ENCODE measurements around the gene RIMKLB. TPM values are rescaled to one million over a fixed set of nuclear protein-coding genes. Genes with fewer than 3 reads are reported as not detected.

Gene RIMKLB
- total and polyA plus RNA-seq, 10 of the 15 experiments (the other 5 are each of a cell fraction or from before 2014, with no cell fraction given) = 0.15 to 0.83 (median 0.46) TPM

DNA sequence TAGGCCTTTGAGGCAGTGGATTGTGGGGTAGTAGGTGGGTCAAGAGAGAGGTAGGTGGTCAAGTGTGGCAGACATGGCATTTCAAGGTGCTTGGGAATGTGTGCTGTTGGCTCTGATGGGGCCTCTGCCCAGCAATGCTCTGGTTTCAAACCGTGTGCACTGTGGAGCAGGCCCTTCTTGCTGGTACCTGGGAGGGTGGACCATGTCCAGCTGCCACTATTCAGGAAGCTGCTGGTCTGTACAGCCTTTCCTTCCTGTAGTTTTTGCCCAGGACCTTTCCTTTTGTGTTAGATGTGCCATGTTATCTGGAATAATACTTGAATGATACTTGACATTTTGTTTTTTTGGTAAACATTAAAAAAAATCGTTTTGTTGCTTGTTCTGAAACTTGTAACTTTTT, 14.8 kb downstream of the RIMKLB start (continued):
- TF ChIP-seq ZBTB40 (IDR thresholded peaks at IDR 0.05; ENCODE audit: borderline replicate concordance) = no peak

DNA sequence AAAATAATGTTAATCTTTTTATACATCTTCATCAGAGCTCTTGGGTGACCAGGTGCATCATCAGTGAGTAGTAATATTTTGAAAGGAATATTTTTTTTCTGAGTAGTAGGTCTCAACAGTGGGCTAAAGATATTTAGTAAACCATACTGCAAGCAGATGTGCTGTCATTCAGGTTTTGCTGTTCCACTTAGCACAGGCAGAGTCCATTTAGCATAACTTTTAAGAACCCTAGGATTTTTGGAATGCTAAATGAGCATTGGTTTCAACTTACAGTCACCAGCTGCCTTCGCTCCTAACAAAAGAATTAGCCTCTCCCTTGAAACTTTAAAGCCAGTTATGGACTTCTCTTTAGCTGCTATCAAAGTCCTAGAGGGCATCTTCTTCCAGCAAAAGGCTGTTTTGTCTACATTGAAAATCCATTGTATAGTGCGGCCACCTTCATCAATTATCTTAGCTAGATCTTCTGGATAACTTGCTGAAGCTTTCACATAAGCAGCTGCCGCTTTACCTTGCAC, 24.6 kb downstream of the RIMKLB start:
- no peaks in the 10 kb centered on the region for H3K9me3 ChIP-seq (replicated peaks; ENCODE audit: control insufficient read depth, insufficient read depth, low read length)
- no peaks in the 10 kb centered on the region for H3K27me3 ChIP-seq (replicated peaks in 1 of 2; ENCODE audit: control insufficient read depth in 2 of 2, insufficient read depth in 2 of 2, low read length in 1 of 2)
- CTCF ChIA-PET = interaction anchor here (0.6 kb wide), 1 partner anchor 301 kb away, joined by 3 read pairs; no protein-coding TSS in a partner anchor
- RAD21 ChIA-PET (ENCODE audit: unreplicated experiment) = no interaction called here
- WGBS (ENCODE audit: insufficient coverage, insufficient replicate concordance, low lambda C conversion rate, missing lambda C conversion rate) = 96% methylated on average over 3 of the region's 3 CpGs
- H3K9ac ChIP-seq (ENCODE audit: control insufficient read depth, insufficient read depth, low read length) = no peak overlapping the region
- H3K79me2 ChIP-seq (ENCODE audit: control insufficient read depth, insufficient read depth, low read length) = no peaks in the 10 kb centered on the region
- FAIRE-seq = no peak
- in situ Hi-C loops (cut with MboI) = no loop called here
- no peak overlapping the region for H3K4me2 ChIP-seq (ENCODE audit: control insufficient read depth, insufficient read depth)
- ATAC-seq = no peak
- H2AFZ ChIP-seq (ENCODE audit: control insufficient read depth, low read depth, low read length) = no peak overlapping the region
- no peaks in the 10 kb centered on the region for H3K36me3 ChIP-seq (ENCODE audit: control insufficient read depth in 2 of 2, insufficient read depth in 2 of 2, low read length in 1 of 2)
- no peaks in the 10 kb centered on the region for H4K20me1 ChIP-seq (ENCODE audit: control insufficient read depth, insufficient read depth)
- no peak overlapping the region for H3K4me3 ChIP-seq
- intact Hi-C loops (cut with micrococcal nuclease; ENCODE audit: unreplicated experiment) = no loop called here
- SMC1A ChIA-PET (ENCODE audit: uncharacterized antibody, unreplicated experiment) = no interaction called here
- H3K27ac ChIP-seq (ENCODE audit: control insufficient read depth, insufficient read depth) = no peak overlapping the region
- no peak for DNase-seq (ENCODE audit: low read depth, low spot score)
- BruUV-seq (replicated peaks) = no TSS peak
- POLR2A ChIA-PET = no interaction called here
- TF ChIP-seq PML (IDR thresholded peaks at IDR 0.05; ENCODE audit: low read length) (no peak), RCOR1 (conservative IDR thresholded peaks at IDR 0.05; ENCODE audit: low read depth, low read length) (no peak), NFXL1 (IDR thresholded peaks at IDR 0.05; ENCODE audit: borderline replicate concordance) (no peak), TBL1XR1 (IDR thresholded peaks at IDR 0.05; ENCODE audit: low read depth, low read length) (no peak)
- H3K4me1 ChIP-seq (ENCODE audit: control insufficient read depth, insufficient read depth, low read length) = no peaks in the 10 kb centered on the region
